Trophoblast cell (in vitro differentiated cells and primary cell): ENCODE data around the gene LITAF. TPM values are rescaled to one million over a fixed set of nuclear protein-coding genes. Genes with fewer than 3 reads are reported as not detected.

ENCODE experiments used
- DNase-seq, 2 donors: peaks; one replicate each; pipeline ENCODE4 v3.0.0-alpha.2; 2016
- H2AFZ ChIP-seq: 2 replicates; pipeline ENCODE4 v1.6.1; 2013; ENCODE audit warnings: low read length, moderate library complexity, mild to moderate bottlenecking; ENCODE audit not compliant: insufficient read depth, poor library complexity
- H2AK5ac ChIP-seq: 2 replicates; pipeline ENCODE4 v1.6.1; 2013; ENCODE audit warnings: mild to moderate bottlenecking, low read length
- H2BK120ac ChIP-seq: 2 replicates; pipeline ENCODE4 v1.6.1; 2013; ENCODE audit warnings: low read length, mild to moderate bottlenecking, moderate library complexity; ENCODE audit not compliant: insufficient read depth, poor library complexity
- H2BK12ac ChIP-seq: 2 replicates; pipeline ENCODE4 v1.6.1; 2013; ENCODE audit warnings: mild to moderate bottlenecking, low read length, moderate library complexity
- H2BK5ac ChIP-seq: 2 replicates; pipeline ENCODE4 v1.6.1; 2013; ENCODE audit warnings: low read length, low read depth, moderate library complexity, mild to moderate bottlenecking; ENCODE audit not compliant: poor library complexity
- H3K14ac ChIP-seq: 2 replicates; pipeline ENCODE4 v1.6.1; 2013; ENCODE audit warnings: mild to moderate bottlenecking, low read length
- H3K18ac ChIP-seq: 2 replicates; pipeline ENCODE4 v1.6.1; 2013; ENCODE audit warnings: mild to moderate bottlenecking, low read length
- H3K23ac ChIP-seq: 2 replicates; pipeline ENCODE4 v1.6.1; 2013; ENCODE audit warnings: low read length
- H3K27ac ChIP-seq: 2 replicates; pipeline ENCODE4 v1.5.1; 2013; ENCODE audit warnings: low read depth, mild to moderate bottlenecking, inconsistent platforms, low read length, moderate library complexity
- H3K27me3 ChIP-seq: 2 replicates; pipeline ENCODE4 v1.6.1; 2013; ENCODE audit warnings: inconsistent platforms, mild to moderate bottlenecking, low read length, moderate library complexity; ENCODE audit not compliant: insufficient read depth
- H3K36me3 ChIP-seq, 2 experiments: 1 replicate in 1 of 2; 2 replicates in 1 of 2; pipeline ENCODE4 v1.6.1; 2013; ENCODE audit warnings: low read length in 2 of 2, mild to moderate bottlenecking in 2 of 2, moderate library complexity in 1 of 2; ENCODE audit not compliant: insufficient read depth in 2 of 2, control insufficient read depth in 1 of 2
- H3K4ac ChIP-seq: 2 replicates; pipeline ENCODE4 v1.6.1; 2013; ENCODE audit warnings: low read depth, mild to moderate bottlenecking, low read length, moderate library complexity
- H3K4me1 ChIP-seq, 2 experiments: 1 replicate in 1 of 2; 2 replicates in 1 of 2; pipeline ENCODE4 v1.6.1; 2013; ENCODE audit warnings: low read length in 2 of 2, mild to moderate bottlenecking in 2 of 2, moderate library complexity in 1 of 2; ENCODE audit not compliant: insufficient read depth in 2 of 2, control insufficient read depth in 1 of 2
- H3K4me2 ChIP-seq: 2 replicates; pipeline ENCODE4 v1.6.1; 2013; ENCODE audit warnings: inconsistent platforms, mild to moderate bottlenecking, low read length, moderate library complexity
- H3K4me3 ChIP-seq: 2 replicates; pipeline ENCODE4 v1.5.1; 2013; ENCODE audit warnings: mild to moderate bottlenecking, low read depth, low read length, inconsistent platforms
- H3K79me1 ChIP-seq: one replicate; pipeline ENCODE4 v1.6.1; 2013; ENCODE audit warnings: low read length
- H3K79me2 ChIP-seq: 2 replicates; pipeline ENCODE4 v1.6.1; 2013; ENCODE audit warnings: low read length, mild to moderate bottlenecking; ENCODE audit not compliant: control insufficient read depth, insufficient read depth, poor library complexity
- H3K9ac ChIP-seq: 2 replicates; pipeline ENCODE4 v1.6.1; 2013; ENCODE audit warnings: mild to moderate bottlenecking, low read length
- H3K9me3 ChIP-seq: 2 replicates; pipeline ENCODE4 v1.6.1; 2013; ENCODE audit warnings: low read depth, mild to moderate bottlenecking, control low read depth, inconsistent platforms, low read length; ENCODE audit not compliant: insufficient read depth
- H4K12ac ChIP-seq: 2 replicates; pipeline ENCODE4 v1.6.1; 2013; ENCODE audit warnings: low read depth, mild to moderate bottlenecking, low read length, moderate library complexity
- H4K8ac ChIP-seq: 2 replicates; pipeline ENCODE4 v1.6.1; 2013; ENCODE audit warnings: low read depth, mild to moderate bottlenecking, low read length, moderate library complexity
- H4K91ac ChIP-seq: one replicate; pipeline ENCODE4 v1.6.1; 2013; ENCODE audit warnings: low read depth, mild to moderate bottlenecking, low read length, moderate library complexity
- WGBS: extraction: QIAGEN DNeasy Blood & Tissue Kit; methylation state at CpG from one replicate; pipeline ENCODE4 v1.1.7; 2013; ENCODE audit warnings: missing lambda C conversion rate; ENCODE audit not compliant: insufficient read length, insufficient coverage; ENCODE audit errors: extremely low coverage; 5-methylcytosine and 5-hydroxymethylcytosine counted together
- polyA plus RNA-seq: library from polyadenylated mRNA; stranded (reverse); fragments of 200-250 nt; gene quantifications from 2 replicates; pipeline ENCODE4 v1.2.3, GENCODE V29; 2013

LITAF gene
- polyA plus RNA-seq, result 110 and 113 TPM in 2 replicates

GRCh38 chr16:11586856-11587642, at the start of gene LITAF:
TSS of gene LITAF (minus strand) at chr16:11586919. CDS start at chr16:11556730, 30,189 bp downstream.
- Histone ChIP-seq H2AFZ (peak within 1 kb of the TSS; percentile 88), H3K79me1 (peaks cover 17% of the 10 kb centered on the region), H3K9ac (peak within 1 kb of the TSS; percentile 75), H3K27me3 (no peaks in the 10 kb centered on the region), H4K8ac (peak within 1 kb of the TSS; percentile 97), H3K14ac (peak within 1 kb of the TSS; percentile 95), H3K4ac (peak within 1 kb of the TSS; percentile 85), H2BK5ac (peak within 1 kb of the TSS; percentile 88), H2BK120ac (peak within 1 kb of the TSS; percentile 94), H3K4me2 (peak within 1 kb of the TSS; percentile 86), H3K4me3 (peak within 1 kb of the TSS; percentile 84), H3K36me3 (no peaks in the 10 kb centered on the region), H3K27ac (peak within 1 kb of the TSS; percentile 55), H3K23ac (no peak within 1 kb of the TSS), H4K12ac (peak within 1 kb of the TSS; percentile 75), H2AK5ac (peak within 1 kb of the TSS; percentile 56), H4K91ac (peak within 1 kb of the TSS; percentile 98), H3K18ac (peak within 1 kb of the TSS; percentile 98), H3K79me2 (peaks cover 13% of the 10 kb centered on the region), H3K4me1 (peaks cover 9 to 15% of the 10 kb centered on the region in 2 experiments), H3K9me3 (peaks cover 2% of the 10 kb centered on the region), H2BK12ac (peak within 1 kb of the TSS; percentile 77)
- peak in 1 of 2 donors; percentile 55 for DNase-seq
- no CpG with 5 or more reads among the region's 74 CpGs for WGBS

GRCh38 chr16:11636172-11636721, 49.5 kb upstream of the LITAF start:
- Histone ChIP-seq H4K8ac (peak overlapping the region; percentile 26), H2BK5ac (no peak overlapping the region), H3K36me3 (no peaks in the 10 kb centered on the region), H3K4ac (no peak overlapping the region), H2AK5ac (no peak overlapping the region), H3K27me3 (no peaks in the 10 kb centered on the region), H3K79me1 (peaks cover 19% of the 10 kb centered on the region), H2AFZ (no peak overlapping the region), H3K79me2 (no peaks in the 10 kb centered on the region), H3K4me3 (no peak overlapping the region), H4K91ac (no peak overlapping the region), H3K18ac (no peak overlapping the region), H2BK12ac (no peak overlapping the region), H3K23ac (no peak overlapping the region), H3K27ac (no peak overlapping the region), H3K9me3 (no peaks in the 10 kb centered on the region), H4K12ac (no peak overlapping the region), H3K9ac (no peak overlapping the region), H2BK120ac (no peak overlapping the region), H3K4me1 (peaks cover 19 to 43% of the 10 kb centered on the region in 2 experiments), H3K4me2 (peak overlapping the region; percentile 59), H3K14ac (no peak overlapping the region)
- DNase-seq, result peak; percentile 76 to 89
- no CpG with 5 or more reads among the region's 14 CpGs for WGBS

- Histone ChIP-seq H3K4me3 (no peak overlapping the region), H3K18ac (no peak overlapping the region), H2AK5ac (no peak overlapping the region), H3K4me1 (peaks cover 18 to 38% of the 10 kb centered on the region in 2 experiments), H2BK12ac (no peak overlapping the region), H3K9ac (no peak overlapping the region), H3K79me2 (no peaks in the 10 kb centered on the region), H3K36me3 (no peaks in the 10 kb centered on the region), H4K12ac (no peak overlapping the region), H2AFZ (no peak overlapping the region), H2BK5ac (no peak overlapping the region), H2BK120ac (no peak overlapping the region), H4K8ac (peak overlapping the region; percentile 26), H3K27me3 (no peaks in the 10 kb centered on the region), H3K14ac (peak overlapping the region; percentile 1), H3K4ac (no peak overlapping the region), H4K91ac (peak overlapping the region; percentile 4), H3K79me1 (peaks cover 17% of the 10 kb centered on the region), H3K4me2 (peak overlapping the region; percentile 59), H3K27ac (no peak overlapping the region), H3K23ac (no peak overlapping the region), H3K9me3 (no peaks in the 10 kb centered on the region)
- no peak for DNase-seq
- WGBS, result no CpG with 5 or more reads among the region's 12 CpGs
These were observed 49.0 kb upstream of the LITAF start for GRCh38 chr16:11635679-11636171.

- H3K4me1 ChIP-seq, result peaks cover 13 to 33% of the 10 kb centered on the region in 2 experiments
- no peaks in the 10 kb centered on the region for H3K9me3 ChIP-seq
- no peak overlapping the region for H3K18ac ChIP-seq
- H4K12ac ChIP-seq, result no peak overlapping the region
- H3K14ac ChIP-seq, result peak overlapping the region; percentile 1
- H3K27me3 ChIP-seq, result no peaks in the 10 kb centered on the region
- no peak overlapping the region for H2BK12ac ChIP-seq
- H3K4ac ChIP-seq, result no peak overlapping the region
- no peaks in the 10 kb centered on the region for H3K36me3 ChIP-seq
- H2AFZ ChIP-seq, result no peak overlapping the region
- no peak overlapping the region for H3K27ac ChIP-seq
- no CpG with 5 or more reads among the region's 10 CpGs for WGBS
- no peak overlapping the region for H4K8ac ChIP-seq
- DNase-seq, result peak; percentile 18 to 72
- H3K4me3 ChIP-seq, result no peak overlapping the region
- no peak overlapping the region for H2BK5ac ChIP-seq
- no peak overlapping the region for H3K23ac ChIP-seq
- H3K79me1 ChIP-seq, result peaks cover 17% of the 10 kb centered on the region
- H4K91ac ChIP-seq, result peak overlapping the region; percentile 4
- peak overlapping the region; percentile 63 for H2AK5ac ChIP-seq
- no peaks in the 10 kb centered on the region for H3K79me2 ChIP-seq
- no peak overlapping the region for H2BK120ac ChIP-seq
- H3K9ac ChIP-seq, result no peak overlapping the region
- no peak overlapping the region for H3K4me2 ChIP-seq
These were observed 48.5 kb upstream of the LITAF start for GRCh38 chr16:11635113-11635652.
